HepG2 (cell line): Measurements from ENCODE around the gene SPDYE9. TPM values are rescaled to one million over a fixed set of nuclear protein-coding genes. Genes with fewer than 3 reads are reported as not detected.
"Not testable (repeated sequence)": the region's sequence is repeated elsewhere in the genome, so short reads cannot be mapped to it uniquely, and the experiment has no call there.

Experiments used
- ATAC-seq: fragments of 200-7000 bp; cut with Tn5 transposase; 3 replicates; pipeline ENCODE4 v1.9.1; 2020; ENCODE audit warnings: mild to moderate bottlenecking, moderate library complexity
- BruUV-seq: library from RNA; stranded (reverse); fragments of 400-500 nt; replicated peaks from 2 replicates; lab custom pipeline; 2021; lab: Mats Ljungman, UMichigan
- CTCF ChIA-PET: fragments of 300-600 bp; formaldehyde crosslinking; extraction: SDS; loops from one replicate; lab custom pipeline; 2021; ENCODE audit warnings: low total read pairs, inconsistent platforms, low intra/inter-chr PET ratio; lab: Yijun Ruan, JAX
- POLR2A ChIA-PET: fragments of 350-600 bp; sonication (Branson Sonifier 250); formaldehyde crosslinking; loops from one replicate; lab custom pipeline; 2020; ENCODE audit warnings: antibody characterized with exemption, inconsistent platforms; lab: Yijun Ruan, JAX
- DNase-seq: peaks from one replicate; pipeline ENCODE4 v3.0.0-alpha.2; 2015; ENCODE audit warnings: low spot score
- FAIRE-seq: peaks from 3 replicates; lab custom pipeline; 2011; peaks lifted over from hg19 to GRCh38; lab: Jason Lieb, UNC
- H2AFZ ChIP-seq: one replicate; pipeline ENCODE4 v1.6.1; 2011; ENCODE audit warnings: low read length, inconsistent platforms
- H3K27ac ChIP-seq: fragments of 300-600 bp; 3 replicates; pipeline ENCODE4 v1.8.0; 2011; ENCODE audit warnings: mixed run types, mild to moderate bottlenecking, mixed read lengths, low read length, inconsistent platforms; ENCODE audit not compliant: insufficient read depth; ENCODE audit errors: extremely low read length
- H3K27me3 ChIP-seq, 2 experiments: fragments of 200-600 bp in 1 of 2; 2 replicates in 1 of 2; 3 replicates in 1 of 2; pipeline versions ENCODE4 v1.6.0 to v1.8.0; 2011; ENCODE audit warnings: low read length in 2 of 2, mild to moderate bottlenecking in 2 of 2, moderate library complexity in 2 of 2, inconsistent platforms in 1 of 2; ENCODE audit not compliant: insufficient read depth in 2 of 2, control insufficient read depth in 1 of 2
- H3K36me3 ChIP-seq, 2 experiments: fragments of 200-600 bp in 1 of 2; replicated peaks in 1 of 2; 2 replicates in 1 of 2; 3 replicates in 1 of 2; pipeline versions ENCODE4 v1.5.1 to v1.8.0; 2011; ENCODE audit warnings: low read length in 2 of 2, inconsistent platforms in 1 of 2; ENCODE audit not compliant: insufficient read depth in 2 of 2, control insufficient read depth in 1 of 2
- H3K4me1 ChIP-seq: 2 replicates; pipeline ENCODE4 v1.5.1; 2012; ENCODE audit warnings: low read length, inconsistent platforms; ENCODE audit not compliant: insufficient read depth
- H3K4me2 ChIP-seq: 2 replicates; pipeline ENCODE4 v1.6.0; 2011; ENCODE audit warnings: low read depth, low read length, inconsistent platforms
- H3K4me3 ChIP-seq, 3 experiments: fragments of 200-600 bp in 1 of 3; sonication (generic), shearing (Covaris generic) in 1 of 3; replicated peaks in 1 of 3; 2 replicates each; pipeline ENCODE4 v1.5.1; 2011 to 2016; ENCODE audit warnings: low read length in 3 of 3, inconsistent platforms in 2 of 3, low read depth in 2 of 3, mild to moderate bottlenecking in 2 of 3, control low read depth in 1 of 3, mixed read lengths in 1 of 3; ENCODE audit not compliant: insufficient read depth in 1 of 3
- H3K79me2 ChIP-seq: one replicate; pipeline ENCODE4 v1.6.1; 2011; ENCODE audit warnings: low read length, inconsistent platforms; ENCODE audit not compliant: insufficient read depth
- H3K9ac ChIP-seq: 2 replicates; pipeline ENCODE4 v1.6.0; 2011; ENCODE audit warnings: mild to moderate bottlenecking, low read depth, low read length, inconsistent platforms; ENCODE audit not compliant: insufficient read depth
- H3K9me3 ChIP-seq: 2 replicates; pipeline ENCODE4 v1.5.1; 2012; ENCODE audit warnings: mild to moderate bottlenecking, low read length
- H4K20me1 ChIP-seq: 2 replicates; pipeline ENCODE4 v1.6.0; 2011; ENCODE audit warnings: inconsistent platforms, mild to moderate bottlenecking, low read length, moderate library complexity; ENCODE audit not compliant: insufficient read depth
- WGBS: methylation state at CpG from one replicate; pipeline ENCODE4 v1.1.6; 2017; ENCODE audit warnings: low lambda C conversion rate; 5-methylcytosine and 5-hydroxymethylcytosine counted together
- in situ Hi-C: cut with HindIII; loops from 2 replicates; pipeline ENCODE4 v1.10.0; 2017; ENCODE audit warnings: low pct_unique_long_range_greater_than_20kb; ENCODE audit not compliant: extremely low pct_ligation_motif_present
- intact Hi-C: fragments of 100-400 bp; cut with micrococcal nuclease; formaldehyde crosslinking; loops from one replicate; pipeline ENCODE4 v1.10.0; 2022; ENCODE audit not compliant: unreplicated experiment
- polyA plus RNA-seq, 8 experiments: library from polyadenylated mRNA; depleted of rRNA in 3 of 8; stranded (reverse) in 7 of 8; unstranded in 1 of 8; fragments of >200 nt; fragmentation: Illumina TruSeq in 4 of 8; extraction: Trizol in 4 of 8; gene quantifications; 2 replicates each; pipeline versions ENCODE4 v1.2.1 to v1.2.3, GENCODE V29; 2011 to 2016; ENCODE audit warnings: low read depth in 4 of 8, missing spikeins in 1 of 8, mixed read lengths in 1 of 8; ENCODE audit not compliant: insufficient read depth in 1 of 8
- total RNA-seq, 5 experiments: library from RNA; depleted of rRNA; stranded (reverse); fragments of >200 nt; fragmentation: Illumina TruSeq; extraction: Trizol; gene quantifications; 2 replicates each; pipeline ENCODE4 v1.2.3, GENCODE V29; 2016; ENCODE audit warnings: low read depth in 1 of 5

The SPDYE9 gene
- total and polyA plus RNA-seq, 2 of the 13 experiments (the other 11 are each of a cell fraction or from before 2014, with no cell fraction given) = not detected

GRCh38 chr7:73130612-73131011 is 44.8 kb upstream of the SPDYE9 start:
- H3K4me2 ChIP-seq, FAIRE-seq, H3K9ac ChIP-seq, H3K9me3 ChIP-seq, H3K79me2 ChIP-seq, H2AFZ ChIP-seq, H3K36me3 ChIP-seq, ATAC-seq, in situ Hi-C loops, POLR2A ChIA-PET, H3K27ac ChIP-seq, H3K27me3 ChIP-seq, CTCF ChIA-PET, BruUV-seq, H3K4me1 ChIP-seq, H3K4me3 ChIP-seq, intact Hi-C loops, H4K20me1 ChIP-seq, DNase-seq: not testable (repeated sequence)
- WGBS = no CpG with 5 or more reads among the region's 2 CpGs

GRCh38 chr7:73124126-73124525 is 38.3 kb upstream of the SPDYE9 start:
- WGBS = no CpG with 5 or more reads among the region's 1 CpG

DNA sequence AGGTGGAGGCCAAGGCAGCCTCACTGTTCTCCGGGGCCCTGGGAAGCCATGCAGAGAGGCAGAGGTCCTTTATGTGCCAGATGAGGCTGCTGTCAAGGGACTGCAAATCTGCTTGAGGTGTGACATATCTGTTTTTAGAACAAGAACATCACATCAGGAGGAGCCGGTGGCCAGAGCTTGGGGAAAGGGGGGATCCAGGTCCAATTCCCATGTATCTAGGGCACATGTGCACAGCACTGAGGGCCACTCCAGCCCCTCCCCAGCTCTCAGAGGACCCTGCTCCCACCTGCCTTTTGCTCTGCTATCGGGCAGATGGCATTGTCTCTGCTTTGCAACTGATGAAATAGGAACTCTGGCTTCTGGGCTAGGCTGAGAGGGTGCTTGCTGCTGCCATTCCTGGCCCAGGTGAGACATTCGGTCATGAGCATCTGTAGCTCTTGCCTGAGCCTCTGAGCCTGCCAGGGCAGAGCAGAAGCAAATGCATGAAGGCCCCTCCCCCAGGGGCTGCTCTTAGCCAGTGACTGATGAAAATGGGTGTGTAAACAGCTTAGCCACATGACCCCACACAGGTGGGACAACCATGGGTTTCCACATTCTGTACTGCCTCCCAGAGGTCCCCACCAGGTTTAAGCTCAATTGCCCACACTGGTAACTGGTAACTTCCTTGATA is 37.1 kb upstream of the SPDYE9 start:
- 60% methylated on average over 2 of the region's 4 CpGs for WGBS
- H3K4me2 ChIP-seq, CTCF ChIA-PET, in situ Hi-C loops, H3K36me3 ChIP-seq, H3K4me3 ChIP-seq, H3K27ac ChIP-seq, intact Hi-C loops, H3K27me3 ChIP-seq, H4K20me1 ChIP-seq, H2AFZ ChIP-seq, H3K4me1 ChIP-seq, DNase-seq, BruUV-seq, H3K9me3 ChIP-seq, H3K79me2 ChIP-seq, FAIRE-seq, POLR2A ChIA-PET, H3K9ac ChIP-seq: not testable (repeated sequence)
- peak; percentile 38 for ATAC-seq

More at GRCh38 chr7:73124126-73124525, 38.3 kb upstream of the SPDYE9 start:
- H3K4me3 ChIP-seq, H3K27ac ChIP-seq, H3K36me3 ChIP-seq, BruUV-seq, in situ Hi-C loops, H3K4me2 ChIP-seq, intact Hi-C loops, H3K79me2 ChIP-seq, FAIRE-seq, H3K4me1 ChIP-seq, CTCF ChIA-PET, DNase-seq, H3K9ac ChIP-seq, POLR2A ChIA-PET, H4K20me1 ChIP-seq, H2AFZ ChIP-seq, H3K9me3 ChIP-seq, H3K27me3 ChIP-seq: not testable (repeated sequence)
- peak; percentile 93 for ATAC-seq

DNA sequence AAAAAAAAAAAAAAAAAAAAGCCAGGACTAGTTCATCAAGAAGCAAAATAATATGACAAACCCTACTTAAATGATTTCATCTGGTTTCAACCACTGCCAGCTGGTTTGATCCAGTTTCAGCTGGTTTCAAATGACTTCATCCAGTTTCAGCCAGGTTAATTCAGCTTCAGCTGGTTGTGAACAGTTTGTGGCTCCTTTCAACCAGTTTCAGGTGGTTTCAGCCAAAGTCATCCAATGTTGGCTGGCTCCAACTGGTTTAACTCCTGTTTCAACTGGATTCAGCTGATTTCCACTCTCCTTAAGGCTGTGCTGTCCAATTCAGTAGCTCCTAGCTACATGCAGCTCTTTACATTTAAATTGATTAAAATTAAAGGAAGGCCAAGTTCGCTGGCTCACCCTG is 32.3 kb upstream of the SPDYE9 start:
- H3K4me1 ChIP-seq, in situ Hi-C loops, H3K27ac ChIP-seq, H3K27me3 ChIP-seq, H3K79me2 ChIP-seq, FAIRE-seq, intact Hi-C loops, H3K4me3 ChIP-seq, H3K36me3 ChIP-seq, H3K9ac ChIP-seq, POLR2A ChIA-PET, CTCF ChIA-PET, BruUV-seq, H3K4me2 ChIP-seq, H4K20me1 ChIP-seq, H2AFZ ChIP-seq, H3K9me3 ChIP-seq, DNase-seq, ATAC-seq: not testable (repeated sequence)
- no CpG with 5 or more reads among the region's 1 CpG for WGBS
